NCI-H2029 treated with DMSO at 0.1 percent for 48 hours (cell line): ENCODE measurements around the gene PIGN.

Experiments used
- DNase-seq: peaks from one replicate; lab custom pipeline; 2025; lab: John Stamatoyannopoulos, UW

The PIGN gene

GRCh38 chr18:62109676-62110075 is 77.2 kb downstream of the PIGN start:
- no peak for DNase-seq

GRCh38 chr18:62107881-62108280 is 79.0 kb downstream of the PIGN start:
- DNase-seq: no peak

GRCh38 chr18:62106271-62106670 is 80.6 kb downstream of the PIGN start:
- no peak for DNase-seq

GRCh38 chr18:62105376-62105775 is 81.5 kb downstream of the PIGN start:
- no peak for DNase-seq

GRCh38 chr18:62102221-62102620 is 84.6 kb downstream of the PIGN start:
- DNase-seq: no peak

GRCh38 chr18:62101321-62101721 is 85.5 kb downstream of the PIGN start:
- no peak for DNase-seq

- no peak for DNase-seq
Measured at GRCh38 chr18:62098960-62099359, 87.9 kb downstream of the PIGN start.

- no peak for DNase-seq
Measured at GRCh38 chr18:62097698-62098097, 89.2 kb downstream of the PIGN start.

GRCh38 chr18:62091487-62092120 is 95.3 kb downstream of the PIGN start:
- DNase-seq: no peak

GRCh38 chr18:62089174-62089573 is 97.7 kb downstream of the PIGN start:
- no peak for DNase-seq

GRCh38 chr18:62088156-62088555 is 98.7 kb downstream of the PIGN start:
- no peak for DNase-seq

- DNase-seq: no peak
Measured at GRCh38 chr18:62085756-62086155, 101.1 kb downstream of the PIGN start.

GRCh38 chr18:62081761-62082294 is 105.0 kb downstream of the PIGN start:
- no peak for DNase-seq

GRCh38 chr18:62081248-62081647 is 105.6 kb downstream of the PIGN start:
- DNase-seq: no peak

- no peak for DNase-seq
Measured at GRCh38 chr18:62080172-62080900, 106.5 kb downstream of the PIGN start.

GRCh38 chr18:62073461-62074281 is 113.2 kb downstream of the PIGN start:
- no peak for DNase-seq

- DNase-seq: no peak
Measured at GRCh38 chr18:62072370-62072769, 114.5 kb downstream of the PIGN start.

GRCh38 chr18:62071071-62071470 is 115.8 kb downstream of the PIGN start:
- DNase-seq: no peak

- DNase-seq: no peak
Measured at GRCh38 chr18:62070302-62070701, 116.6 kb downstream of the PIGN start.

- DNase-seq: no peak
Measured at GRCh38 chr18:62069556-62069955, 117.3 kb downstream of the PIGN start.

GRCh38 chr18:62066102-62066818 is 120.6 kb downstream of the PIGN start:
- no peak for DNase-seq

GRCh38 chr18:62064361-62064760 is 122.5 kb downstream of the PIGN start:
- DNase-seq: no peak
